ENCODE measurements around the gene TBX3.
A peak's percentile ranks its signal among the peaks of the same experiment; 100 is the strongest.

The TBX3 gene

GRCh38 chr12:114666746-114667668, 17.0 kb downstream of the TBX3 start:
- no peak for DNase-seq

DNA sequence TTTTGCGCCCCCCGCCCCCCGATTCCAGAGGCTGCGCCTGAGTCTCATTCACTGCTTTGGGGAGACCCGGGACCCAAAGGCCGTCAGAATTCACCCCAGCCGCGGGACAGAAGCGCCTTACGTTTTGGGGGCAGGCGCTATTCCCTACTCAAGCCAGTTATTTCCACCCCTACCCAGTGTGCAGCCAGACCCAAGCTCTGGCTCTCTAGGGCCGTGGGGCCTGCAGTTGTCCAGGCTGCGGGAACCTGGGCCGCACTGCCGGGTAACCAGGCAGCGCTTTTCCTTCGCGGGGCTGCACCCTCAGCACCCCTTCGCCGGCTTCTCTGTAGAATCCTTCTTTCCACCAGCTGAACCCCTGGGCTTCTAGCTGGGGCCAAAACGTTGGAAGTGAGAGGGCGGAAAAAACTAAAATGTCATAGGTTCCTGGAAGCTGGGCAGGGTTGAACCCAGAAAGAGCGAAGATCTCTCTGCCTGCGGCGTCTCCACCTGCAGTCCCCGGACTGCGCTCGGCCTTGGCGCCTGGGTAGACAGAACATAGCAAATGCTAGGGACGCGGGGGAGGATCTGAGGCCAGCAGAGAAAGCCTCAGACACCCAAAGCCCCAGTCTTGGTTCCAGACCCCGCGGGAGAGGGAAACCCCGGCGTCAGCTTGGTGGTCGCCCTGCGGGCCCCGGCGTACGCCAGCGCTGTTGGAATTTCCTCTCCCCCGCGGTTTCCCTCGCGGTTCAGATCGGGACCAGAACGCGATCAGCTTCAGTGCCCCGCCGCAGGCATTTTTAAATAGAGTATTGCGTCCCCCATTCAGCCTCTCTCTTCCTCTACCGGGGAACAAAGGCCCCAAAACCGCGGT, 18.3 kb downstream of the TBX3 start:
- DNase-seq = no peak

GRCh38 chr12:114664651-114665320, 19.2 kb downstream of the TBX3 start:
- no peak for DNase-seq

GRCh38 chr12:114662512-114663177, 21.3 kb downstream of the TBX3 start:
- peak; percentile 91 for DNase-seq

- no peak for DNase-seq
These were observed 22.7 kb downstream of the TBX3 start for GRCh38 chr12:114661245-114661644.

- no peak for DNase-seq
These were observed 24.9 kb downstream of the TBX3 start for GRCh38 chr12:114659084-114659483.

DNA sequence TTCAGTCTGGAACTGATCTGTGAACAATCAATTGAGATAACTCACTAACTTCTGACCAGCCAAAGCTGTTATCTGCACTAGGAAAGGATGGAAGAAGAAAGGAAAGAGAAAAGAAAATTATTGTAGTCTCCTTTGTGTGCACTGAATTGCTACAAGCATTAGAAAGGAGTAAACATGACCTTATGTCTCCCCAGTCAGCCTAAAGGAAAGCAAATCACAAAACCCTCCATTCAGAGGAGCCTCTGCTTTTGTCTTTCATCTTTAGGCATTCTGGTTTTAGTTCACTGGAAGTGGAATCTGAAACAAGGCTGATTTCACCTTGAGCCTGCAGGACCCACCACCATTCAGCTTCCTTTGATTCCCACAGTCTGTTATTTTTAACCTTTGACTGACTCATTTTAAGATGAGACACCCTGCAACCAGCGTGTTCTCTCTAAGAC, 26.0 kb downstream of the TBX3 start:
- DNase-seq = no peak

GRCh38 chr12:114657597-114657920, 26.4 kb downstream of the TBX3 start:
- no peak for DNase-seq

- no peak for DNase-seq
These were observed 26.9 kb downstream of the TBX3 start for GRCh38 chr12:114656906-114657596.

DNA sequence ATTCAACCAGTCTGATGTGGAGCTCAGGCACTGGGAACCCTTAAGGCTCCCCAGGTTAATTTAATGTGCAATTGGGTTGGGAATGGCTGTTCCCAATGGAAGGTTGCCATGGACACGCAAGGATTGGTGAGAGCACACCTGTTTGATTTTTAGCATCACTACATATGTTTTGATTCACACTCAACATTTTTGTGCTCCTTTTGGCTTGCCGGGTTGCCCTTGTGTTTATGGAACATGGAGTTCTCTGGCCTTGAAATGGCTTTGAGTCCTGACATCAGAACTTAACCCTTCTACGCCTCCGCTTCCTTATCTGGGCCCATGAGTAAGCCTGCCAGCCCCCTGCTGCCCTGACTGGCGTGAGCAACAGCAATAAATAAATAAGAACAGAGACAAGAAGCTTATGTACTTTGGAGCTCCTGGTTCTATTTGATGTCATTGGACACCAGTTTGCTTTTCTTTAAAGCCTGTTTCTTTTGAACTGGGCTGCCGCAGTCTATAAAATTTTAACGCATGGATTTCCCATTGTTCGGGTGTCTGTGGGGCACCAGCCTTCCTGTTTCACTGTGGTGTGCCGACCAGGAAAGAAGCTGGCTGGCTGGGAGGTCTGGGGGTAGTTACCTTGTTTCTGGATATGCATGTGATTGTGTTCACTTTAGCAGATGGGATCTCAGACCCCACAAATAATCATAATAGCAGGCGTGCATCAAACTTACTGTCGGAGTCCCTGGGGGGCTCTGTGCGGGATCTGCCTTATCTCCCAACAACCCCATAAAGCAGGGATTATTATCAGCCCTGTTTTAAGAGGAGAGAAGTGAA, 27.8 kb downstream of the TBX3 start:
- no peak for DNase-seq

- no peak for DNase-seq
These were observed 34.4 kb downstream of the TBX3 start for GRCh38 chr12:114649585-114649984.

GRCh38 chr12:114648711-114649110, 35.3 kb downstream of the TBX3 start:
- no peak for DNase-seq

DNA sequence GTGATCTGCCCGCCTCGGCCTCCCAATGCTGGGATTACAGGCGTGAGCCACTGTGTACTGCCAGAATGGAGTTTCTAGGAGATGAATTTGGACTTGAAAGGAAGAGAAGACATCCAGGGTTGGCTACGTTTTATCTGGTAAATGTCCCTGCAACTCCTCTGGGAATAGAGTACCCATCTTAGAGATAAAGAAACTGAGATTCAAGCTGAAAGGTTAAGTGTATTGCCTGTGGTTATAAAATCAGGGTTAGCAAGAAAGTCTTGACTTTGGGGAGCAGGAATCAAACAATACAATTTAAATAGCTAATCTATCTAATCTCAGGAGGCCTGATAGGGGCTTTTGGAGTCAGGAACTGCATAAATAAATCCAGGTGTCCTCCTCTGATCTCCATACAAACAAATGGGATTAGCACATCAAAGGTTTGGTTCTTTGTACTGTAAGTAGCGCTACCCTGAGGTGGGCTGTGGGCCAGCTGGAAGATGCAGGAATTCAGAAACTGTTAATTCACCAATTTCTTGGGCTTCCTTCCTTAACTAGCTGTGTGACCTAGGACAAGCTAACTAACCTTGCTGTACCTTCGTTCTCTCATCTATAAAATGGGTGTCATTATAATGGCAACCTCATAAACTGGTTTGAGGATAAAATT, 45.1 kb downstream of the TBX3 start:
- no peak for DNase-seq

DNA sequence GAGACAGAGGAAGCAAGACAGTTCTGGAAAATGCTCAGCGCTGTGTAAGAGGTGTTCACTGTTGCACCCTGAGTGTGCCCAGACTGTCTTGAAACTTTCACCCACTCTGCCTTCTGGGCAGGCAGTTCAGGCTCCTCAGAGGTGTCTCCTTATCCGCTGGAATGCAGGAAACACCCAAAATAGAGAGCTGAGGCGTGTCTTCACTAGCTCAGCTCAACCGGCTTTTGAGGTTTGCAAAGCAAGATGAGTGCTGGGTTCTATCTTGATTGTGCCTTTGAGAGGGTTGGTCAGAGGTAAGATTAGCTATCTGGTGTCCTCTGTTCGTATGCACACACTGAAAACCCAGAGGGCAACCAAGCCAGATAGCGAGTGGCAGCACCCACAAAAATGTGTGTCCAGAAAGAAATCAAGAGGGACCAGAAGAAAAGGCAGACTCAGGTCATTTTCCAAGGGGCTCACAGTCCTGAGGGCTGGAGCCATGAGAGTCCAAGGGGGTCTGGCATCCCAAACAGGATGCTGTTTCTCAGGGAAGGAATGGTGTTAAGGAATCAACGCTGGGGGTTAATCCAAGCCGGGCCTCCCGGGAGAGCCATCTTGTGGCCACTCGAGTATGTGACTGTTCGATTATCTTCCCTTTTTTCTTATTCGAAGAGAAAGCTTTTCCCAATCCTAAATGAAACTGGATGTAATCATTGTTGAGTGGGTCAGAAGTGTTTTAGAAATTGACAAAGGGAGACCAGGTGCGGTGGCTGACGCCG, 47.1 kb downstream of the TBX3 start:
- DNase-seq = peak; percentile 27

DNA sequence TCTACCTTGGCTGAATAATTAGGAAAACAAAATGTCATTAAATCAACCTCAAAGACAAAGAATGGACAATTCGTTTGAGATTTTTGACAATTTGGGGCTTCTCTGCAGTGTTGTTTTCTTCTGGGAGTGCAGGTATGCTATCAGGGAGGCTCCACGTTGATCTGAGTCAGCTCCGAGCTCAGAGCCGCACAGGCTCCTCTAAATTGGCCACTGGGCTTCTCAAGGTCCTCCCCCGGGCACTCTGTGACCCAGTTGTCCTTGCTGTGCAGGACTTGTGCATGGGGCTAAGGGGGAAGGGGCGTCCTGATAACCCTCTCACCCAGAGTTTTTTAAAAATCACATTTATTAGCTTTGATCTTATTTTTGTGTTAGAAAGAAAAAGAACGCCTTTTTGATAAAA, 52.7 kb downstream of the TBX3 start:
- no peak for DNase-seq

GRCh38 chr12:114628199-114628598, 55.8 kb downstream of the TBX3 start:
- no peak for DNase-seq

DNA sequence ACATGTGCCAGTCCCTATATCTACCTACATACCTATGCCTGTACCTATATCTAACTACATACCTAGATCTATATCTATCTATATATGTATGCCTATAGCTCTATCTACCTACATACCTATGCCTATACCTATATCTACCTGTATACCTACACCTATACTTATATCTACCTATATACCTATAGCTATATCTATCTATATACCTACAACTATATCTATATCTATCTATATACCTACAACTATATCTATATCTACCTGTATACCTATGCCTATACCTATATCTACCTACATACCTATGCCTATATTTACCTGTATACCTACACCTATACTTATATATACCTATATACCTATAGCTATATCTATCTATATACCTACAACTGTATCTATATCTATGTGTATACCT, 56.6 kb downstream of the TBX3 start:
- DNase-seq = no peak

GRCh38 chr12:114625294-114625851, 58.6 kb downstream of the TBX3 start:
- peak; percentile 82 for DNase-seq

GRCh38 chr12:114623737-114624136, 60.2 kb downstream of the TBX3 start:
- DNase-seq = no peak
